Central memory CD4-positive, alpha-beta T cell (primary cell): Measurements from ENCODE around the gene NFKB1.

Source experiments
- DNase-seq: peaks from one replicate; pipeline ENCODE4 v3.0.0; 2022

The NFKB1 gene

DNA sequence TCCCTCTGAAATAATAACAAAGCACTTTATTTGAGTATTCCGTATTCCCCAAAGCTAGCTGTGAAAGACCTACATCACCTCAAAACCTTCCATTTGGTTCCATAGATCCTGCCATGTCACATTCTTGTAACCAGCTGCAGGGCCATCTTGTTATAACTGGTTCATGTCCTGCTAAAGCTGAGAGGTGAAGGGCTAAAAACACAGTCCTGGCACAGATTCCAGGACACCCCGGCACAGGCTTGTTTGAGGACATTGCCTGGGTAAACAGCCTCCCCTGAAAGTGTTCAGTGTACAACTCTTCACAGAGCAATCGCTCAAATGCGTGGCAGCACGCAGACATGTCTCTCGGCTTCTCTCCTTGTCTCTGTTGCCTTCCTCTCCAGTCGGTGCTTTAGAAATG lies 130.5 kb downstream of the NFKB1 start:
- no peak for DNase-seq

DNA sequence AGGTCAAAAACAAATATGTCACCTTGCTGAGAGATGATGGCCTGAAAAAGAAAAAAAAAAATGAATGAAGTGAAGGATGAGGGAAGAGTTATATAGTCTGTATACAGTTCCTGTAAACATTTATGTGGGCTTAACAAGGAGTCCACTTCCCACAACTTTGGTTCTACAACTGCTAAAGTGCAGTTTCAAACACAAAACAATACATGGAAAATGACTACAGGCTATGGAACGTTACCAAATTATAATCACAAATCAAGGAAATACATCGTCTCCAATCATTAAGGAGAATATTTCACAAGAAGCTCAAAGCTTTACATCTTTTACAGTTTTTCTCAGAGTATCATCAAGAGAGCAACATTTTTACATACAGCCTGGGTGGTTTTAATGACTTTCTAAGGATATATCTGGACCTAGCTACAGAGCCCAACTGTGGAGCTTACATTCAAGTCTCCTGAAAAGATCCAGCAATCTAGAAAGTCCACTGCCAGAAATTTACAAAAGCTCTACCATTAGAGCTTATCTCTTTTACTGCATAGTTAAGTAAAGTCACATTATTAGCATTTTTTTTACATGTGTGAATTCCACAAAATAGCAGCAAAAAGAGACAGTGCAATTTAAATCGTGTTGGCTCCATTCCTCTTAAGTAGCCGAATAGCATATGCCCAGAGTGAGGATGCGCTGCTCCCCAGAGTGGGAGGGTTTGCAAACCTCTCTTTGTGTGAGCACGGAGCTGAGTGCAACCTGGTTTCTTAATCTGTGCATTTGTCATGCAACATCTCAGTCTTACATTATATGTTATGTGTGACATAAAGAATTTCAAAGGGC lies 131.3 kb downstream of the NFKB1 start:
- no peak for DNase-seq

DNA sequence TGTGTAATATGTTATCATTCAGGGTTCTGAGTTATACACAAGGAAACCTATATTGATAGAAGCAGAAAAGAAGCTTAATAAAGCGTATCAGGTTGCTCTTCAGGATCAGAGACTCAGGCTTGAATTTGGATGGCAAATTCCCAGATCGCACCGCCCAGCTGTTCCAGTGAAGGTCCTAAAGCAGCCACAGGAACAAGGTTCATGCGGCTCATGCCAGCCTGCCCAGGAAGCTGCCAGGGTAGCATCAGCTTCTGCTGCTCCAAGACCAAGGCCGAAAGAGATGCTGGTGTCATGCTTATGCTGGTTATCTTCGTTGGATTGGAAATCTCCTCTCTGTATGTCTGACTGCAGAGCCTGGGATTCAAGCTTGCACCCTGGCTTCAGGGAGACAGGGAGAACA lies 131.9 kb downstream of the NFKB1 start:
- DNase-seq: no peak

DNA sequence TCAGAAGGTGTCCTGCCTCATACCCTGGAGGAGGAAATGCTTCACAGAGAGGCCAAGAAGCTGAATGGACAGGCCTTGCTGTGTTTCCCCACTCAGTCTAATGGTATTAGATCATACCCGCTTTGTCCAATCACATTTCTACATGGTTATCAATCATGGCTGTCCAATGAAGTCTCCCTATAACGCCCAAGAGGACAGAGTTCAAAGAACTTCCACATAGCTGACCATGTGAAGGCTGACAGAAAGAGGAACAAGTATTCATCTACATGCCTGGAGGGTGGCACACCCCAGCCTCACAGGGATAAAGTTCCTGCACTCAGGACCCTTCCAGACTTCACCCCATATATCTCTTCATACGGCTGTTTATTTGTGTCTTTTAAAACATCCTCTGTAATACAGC lies 136.2 kb downstream of the NFKB1 start:
- DNase-seq: no peak

DNA sequence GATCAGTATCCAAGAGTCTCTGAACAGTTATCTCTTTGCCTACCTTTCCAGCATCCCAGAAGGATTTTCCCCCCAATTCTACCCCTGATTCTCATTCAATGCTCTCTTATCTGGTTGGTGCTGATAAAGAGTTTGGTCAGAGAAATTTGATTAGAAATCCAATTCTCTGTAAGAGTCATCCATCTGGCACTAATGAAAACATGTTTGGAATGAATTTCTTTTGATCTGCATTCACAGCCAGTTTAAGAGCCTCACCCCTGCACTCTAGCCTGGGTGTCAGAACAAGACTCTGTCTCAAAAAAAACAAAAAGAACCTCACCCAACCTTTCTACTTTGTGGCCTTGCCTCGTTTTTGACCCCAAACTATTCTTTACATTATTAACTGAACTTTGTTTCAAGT lies 137.5 kb downstream of the NFKB1 start:
- DNase-seq: no peak

DNA sequence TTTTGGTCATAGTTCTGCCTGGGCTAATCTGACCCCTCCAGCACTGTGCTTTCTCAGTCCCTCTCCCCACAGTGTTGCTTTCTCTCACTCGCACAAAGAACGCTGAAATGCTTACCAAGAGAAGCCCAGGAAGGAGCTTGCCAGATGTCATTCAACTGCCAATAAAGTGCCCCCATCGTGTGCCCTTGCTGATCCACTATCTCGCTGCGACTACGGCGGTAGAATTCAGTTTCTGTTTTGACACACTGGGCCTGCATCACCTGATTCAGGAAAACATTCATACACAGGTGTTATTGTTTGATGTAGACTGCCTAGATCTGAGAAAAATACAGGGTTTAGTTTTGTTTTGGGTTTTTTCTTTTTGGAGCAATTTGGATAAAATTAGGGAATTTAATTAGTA lies 138.4 kb downstream of the NFKB1 start:
- no peak for DNase-seq

DNA sequence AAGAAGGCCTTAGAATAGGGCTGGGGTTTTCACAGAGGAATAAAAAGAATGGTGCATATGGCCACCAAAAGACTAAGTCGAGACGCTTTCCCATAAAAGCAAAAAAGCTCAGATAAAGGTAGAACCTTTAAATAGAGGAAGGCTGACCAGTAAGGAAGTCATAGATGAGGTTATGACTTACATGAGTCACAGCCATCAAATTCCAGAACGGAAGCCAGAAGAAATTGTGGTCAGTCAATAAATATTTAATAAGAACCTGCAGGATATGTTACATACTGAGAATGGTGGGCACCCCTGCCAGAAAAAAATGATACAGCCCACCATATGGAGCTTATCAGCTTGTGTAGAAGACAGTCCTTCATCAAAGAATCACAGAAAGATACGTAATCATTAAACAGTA lies 139.5 kb downstream of the NFKB1 start:
- no peak for DNase-seq

DNA sequence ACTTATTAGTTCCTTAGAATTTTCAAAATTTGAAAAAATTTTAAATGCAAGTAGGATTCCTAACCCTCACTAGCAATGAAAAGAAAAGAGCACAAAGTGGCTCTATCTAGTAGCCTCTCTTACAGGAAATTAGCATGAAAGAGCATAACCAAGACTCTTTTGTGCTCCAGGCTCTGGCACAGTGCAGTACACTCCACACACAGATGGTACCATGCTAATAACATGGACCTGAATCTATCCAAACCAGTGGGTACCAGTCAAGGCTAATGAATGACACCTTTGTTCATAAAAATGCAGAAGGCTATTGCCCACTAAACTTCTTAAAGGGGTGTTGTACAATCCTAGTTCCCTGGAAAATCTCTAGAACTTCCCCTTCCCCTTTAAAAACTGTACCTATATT lies 140.6 kb downstream of the NFKB1 start:
- DNase-seq: no peak

DNA sequence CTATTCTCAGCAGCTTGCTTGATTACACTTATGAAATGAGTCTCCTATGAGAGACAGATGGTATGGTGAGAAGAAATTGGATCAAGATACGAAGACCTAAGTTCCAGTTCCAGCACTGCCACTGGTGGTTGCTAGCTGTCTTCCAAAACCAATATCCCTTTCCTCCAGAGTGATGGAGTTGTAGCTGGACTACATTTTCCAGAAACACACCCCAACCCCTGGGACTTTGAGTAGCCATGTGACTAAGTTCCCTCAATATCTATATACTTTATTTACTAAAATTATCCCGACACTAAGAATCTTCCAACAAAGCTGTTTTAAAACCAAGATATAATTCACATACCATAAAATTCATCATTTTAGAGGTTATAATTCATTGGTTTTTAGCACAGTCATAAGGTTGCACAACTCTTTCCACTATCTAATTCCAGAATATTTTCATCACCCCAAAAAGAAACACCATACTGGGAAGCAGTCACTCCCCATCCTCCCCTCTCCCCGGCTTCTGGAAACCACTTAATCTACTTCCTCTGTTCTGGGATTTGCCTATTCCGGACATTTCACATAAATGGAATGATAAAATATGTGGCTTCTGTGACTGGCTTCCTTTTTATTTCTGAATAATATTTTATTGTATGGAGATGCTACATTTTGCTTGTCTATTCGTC lies 141.6 kb downstream of the NFKB1 start:
- DNase-seq: no peak

DNA sequence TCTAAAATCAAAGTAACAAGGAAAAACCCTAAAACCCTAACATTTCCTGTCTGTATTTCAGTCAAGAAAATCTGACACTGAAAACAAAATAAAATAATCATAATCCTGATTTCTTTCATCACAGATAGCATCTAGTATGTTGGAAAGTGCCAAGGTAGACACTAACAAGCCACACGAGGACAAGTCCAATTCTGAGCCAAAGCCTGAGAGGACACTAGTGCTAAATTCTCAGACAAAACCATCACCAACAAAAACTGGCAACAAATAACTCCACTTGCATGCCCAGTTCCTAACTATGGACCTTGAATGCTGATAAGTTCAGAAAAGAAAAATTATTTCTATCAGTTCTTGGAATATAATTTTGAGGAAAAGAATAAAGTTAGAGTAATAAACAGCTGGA lies 146.0 kb downstream of the NFKB1 start:
- DNase-seq: no peak

DNA sequence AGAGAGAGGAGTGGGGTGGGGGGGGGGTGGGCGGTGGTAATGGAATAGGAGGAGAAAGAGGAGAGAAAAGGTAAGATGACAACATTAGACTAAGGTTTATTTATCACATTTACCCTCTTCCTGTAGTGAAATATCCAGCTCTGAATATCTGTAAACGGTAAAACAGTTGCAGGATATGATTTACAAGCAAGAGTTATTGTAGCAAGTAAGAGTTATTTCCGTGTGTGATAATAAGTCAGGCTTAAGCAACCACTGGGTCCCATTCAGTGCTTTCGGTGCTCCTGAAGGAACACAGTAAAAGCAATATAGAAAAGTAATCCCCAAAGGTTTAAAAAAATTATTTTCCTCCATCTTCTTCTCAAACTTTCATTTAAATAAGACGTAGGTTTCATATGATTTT lies 156.0 kb downstream of the NFKB1 start:
- DNase-seq: no peak

DNA sequence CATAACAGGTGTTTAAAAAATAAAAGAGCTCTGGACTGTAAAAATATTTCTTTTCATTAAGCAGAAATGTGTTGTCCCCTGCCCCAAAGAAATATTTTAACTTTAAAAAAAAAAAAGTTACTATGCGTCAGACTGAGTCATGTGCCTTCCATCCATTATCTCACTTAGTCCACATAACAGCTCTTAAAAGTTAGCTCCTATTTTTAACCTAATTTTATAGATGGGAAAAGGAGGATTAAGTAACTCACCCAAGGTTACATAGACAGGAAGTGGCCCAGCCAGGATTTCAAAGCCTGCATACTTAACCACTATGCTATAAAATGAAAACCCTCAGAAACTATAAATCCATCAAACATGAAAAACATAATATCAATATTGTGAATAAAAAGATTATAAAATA lies 161.9 kb downstream of the NFKB1 start:
- no peak for DNase-seq

DNA sequence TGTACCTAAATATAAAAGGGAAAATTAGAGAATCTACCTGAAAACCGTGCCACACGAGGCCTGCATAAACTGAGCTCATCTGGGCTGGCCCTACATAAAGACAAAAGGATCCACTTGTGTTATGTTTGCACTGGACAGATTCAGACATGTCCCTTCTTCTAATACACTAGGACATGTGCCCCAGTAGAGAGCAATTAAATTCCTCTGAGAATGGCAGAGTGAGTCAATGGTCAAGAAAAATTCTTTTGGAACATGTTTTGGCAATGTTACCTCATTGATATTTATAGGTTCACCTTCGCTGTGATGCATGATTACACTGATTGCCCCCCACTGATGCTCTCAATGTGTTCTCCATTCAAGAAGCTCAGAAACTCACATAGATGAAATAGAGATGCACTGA lies 164.4 kb downstream of the NFKB1 start:
- no peak for DNase-seq
